Activated gamma-delta T cell treated with Interleukin-2 at 50 U/mL for 16 hours (primary cell): Measurements from ENCODE around the gene SLC39A8.

Experiments used
- DNase-seq: peaks from one replicate; pipeline ENCODE4 v3.0.0-alpha.2; 2020

Gene SLC39A8

DNA sequence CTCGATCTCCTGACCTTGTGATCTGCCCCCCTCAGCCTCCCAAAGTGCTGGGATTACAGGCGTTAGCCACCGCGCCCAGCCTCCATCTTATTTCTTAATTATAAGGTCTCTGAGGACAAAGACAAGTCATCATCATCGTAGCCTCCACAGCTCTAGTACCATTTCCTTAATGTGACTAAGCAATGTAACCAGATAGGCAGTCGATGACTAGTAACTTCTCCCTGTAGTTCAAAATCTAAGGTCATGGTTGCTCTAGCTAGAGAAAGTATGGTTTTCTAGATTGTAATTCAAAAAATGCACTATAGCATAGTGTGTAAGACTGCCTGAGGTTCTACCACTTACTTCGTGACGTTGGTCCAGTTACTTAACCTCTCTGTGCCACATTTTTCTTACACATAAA is 6.9 kb downstream of the SLC39A8 start:
- no peak for DNase-seq

GRCh38 chr4:102335616-102336015 is 9.7 kb downstream of the SLC39A8 start:
- DNase-seq: no peak

- DNase-seq: no peak
Observed at GRCh38 chr4:102334624-102335023, 10.7 kb downstream of the SLC39A8 start.

DNA sequence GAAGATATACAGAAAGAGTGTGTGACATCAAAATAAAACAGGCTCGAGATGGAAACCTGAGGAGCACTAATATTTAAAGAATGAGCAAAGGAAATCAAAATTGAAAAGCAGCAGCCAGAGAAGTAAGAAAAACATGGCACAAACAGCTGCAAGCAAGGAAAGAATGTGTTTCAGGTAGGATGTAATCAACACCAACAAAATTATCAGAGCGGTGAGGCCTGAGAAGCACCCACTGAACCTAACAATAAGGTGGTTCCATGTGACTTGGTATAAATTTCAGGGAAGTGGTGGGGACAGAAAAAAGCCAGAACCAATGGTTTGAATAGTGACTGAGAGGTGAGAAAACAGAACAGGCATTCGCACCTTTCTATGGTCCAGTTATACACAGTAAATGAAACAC is 11.5 kb downstream of the SLC39A8 start:
- no peak for DNase-seq

- no peak for DNase-seq
Observed at GRCh38 chr4:102328045-102328444, 17.2 kb downstream of the SLC39A8 start.

- DNase-seq: no peak
Observed at GRCh38 chr4:102326951-102327350, 18.3 kb downstream of the SLC39A8 start.

DNA sequence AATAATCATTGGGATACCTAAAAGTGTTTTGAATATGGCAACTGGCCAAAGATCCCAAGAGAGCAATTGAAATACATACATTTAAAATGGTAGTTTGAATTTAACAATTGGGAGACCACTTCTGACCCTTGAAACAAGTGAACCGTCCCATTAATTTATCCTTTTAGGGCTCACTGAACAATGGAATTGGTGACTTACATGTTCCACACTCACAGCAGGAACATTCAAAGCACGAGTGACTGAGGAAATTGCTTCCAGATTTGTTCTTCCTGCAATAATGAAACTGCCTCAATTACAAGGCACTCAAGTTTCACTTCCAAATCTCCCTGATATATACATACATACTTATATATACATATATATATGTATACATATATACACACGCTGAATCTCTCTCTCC is 20.6 kb downstream of the SLC39A8 start:
- DNase-seq: no peak

GRCh38 chr4:102322736-102323135 is 22.5 kb downstream of the SLC39A8 start:
- DNase-seq: no peak

GRCh38 chr4:102321260-102321995 is 23.9 kb downstream of the SLC39A8 start:
- DNase-seq: no peak

DNA sequence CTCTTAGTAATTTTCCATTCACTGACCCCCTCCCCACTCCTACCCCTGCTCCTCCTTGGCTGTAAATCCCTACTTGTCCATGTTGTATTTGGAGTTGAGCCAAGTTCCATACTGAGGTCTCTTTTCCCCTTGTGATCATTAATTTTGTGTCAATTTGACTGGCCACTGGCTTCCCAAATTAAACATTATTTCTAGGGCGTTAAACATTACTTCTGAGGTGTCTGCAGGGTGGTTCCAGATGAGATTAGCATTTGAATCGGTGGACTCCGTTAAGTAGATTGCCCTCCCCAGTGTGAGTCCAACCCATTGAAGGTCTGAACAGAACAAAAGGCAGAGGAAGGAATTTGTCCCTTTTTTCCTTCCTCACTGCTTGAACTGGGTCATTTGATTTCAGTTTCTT is 25.7 kb downstream of the SLC39A8 start:
- DNase-seq: no peak

DNA sequence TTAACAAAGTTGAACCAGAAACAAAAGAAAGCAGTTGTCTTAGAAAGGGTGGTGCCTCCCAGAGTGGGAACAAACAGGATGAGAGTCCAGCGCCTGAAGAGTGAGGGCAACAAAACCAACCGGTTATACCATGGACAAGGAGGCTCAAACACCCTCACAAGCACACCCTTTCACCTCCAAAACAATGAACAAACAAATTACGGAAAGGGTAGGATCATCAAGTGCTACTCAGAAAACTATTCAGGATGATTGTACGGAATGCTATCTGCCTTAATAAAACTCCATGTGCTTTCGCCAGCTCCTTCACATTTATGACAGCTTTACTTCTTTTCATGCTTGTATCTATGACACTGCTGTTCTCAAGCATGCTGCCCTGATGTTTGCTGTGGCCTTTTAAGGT is 26.8 kb downstream of the SLC39A8 start:
- no peak for DNase-seq

DNA sequence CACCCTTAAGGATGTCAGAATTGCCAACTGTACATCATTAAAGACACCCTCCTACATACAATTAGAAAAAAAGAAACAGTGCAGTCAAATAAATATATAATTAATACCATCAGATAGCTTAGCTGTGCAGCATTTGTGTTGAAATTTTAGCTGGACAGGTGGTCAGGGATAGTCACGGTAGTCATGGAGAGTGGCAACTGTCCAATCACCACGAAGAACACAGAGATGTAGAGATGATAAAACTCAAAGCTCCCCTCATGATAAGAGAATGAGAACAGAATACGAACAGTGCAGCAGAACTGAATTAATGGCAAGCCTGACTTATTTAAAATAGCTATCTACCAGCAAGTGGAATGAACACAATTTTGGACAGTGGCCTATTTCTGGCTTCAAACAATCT is 27.2 kb downstream of the SLC39A8 start:
- DNase-seq: no peak

DNA sequence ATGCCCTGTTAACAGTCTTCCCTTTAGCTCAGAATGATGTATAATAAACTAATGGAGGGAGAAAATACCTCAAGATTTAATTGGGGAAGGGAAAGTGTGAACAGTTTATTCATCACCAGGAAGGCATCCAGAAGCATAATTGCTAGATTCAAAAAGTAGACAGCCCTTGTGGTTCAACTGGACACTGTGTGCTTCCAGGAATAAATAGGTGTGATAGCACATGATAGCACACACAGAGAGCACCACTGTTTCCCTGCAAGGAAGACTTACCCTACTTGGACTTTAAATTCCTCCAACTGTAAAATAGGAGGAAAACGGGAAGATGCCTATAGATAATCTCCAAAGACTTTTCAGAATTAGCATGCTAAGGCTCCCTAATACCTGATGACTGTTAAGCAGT is 27.8 kb downstream of the SLC39A8 start:
- DNase-seq: no peak

- no peak for DNase-seq
Observed at GRCh38 chr4:102316585-102316984, 28.7 kb downstream of the SLC39A8 start.

DNA sequence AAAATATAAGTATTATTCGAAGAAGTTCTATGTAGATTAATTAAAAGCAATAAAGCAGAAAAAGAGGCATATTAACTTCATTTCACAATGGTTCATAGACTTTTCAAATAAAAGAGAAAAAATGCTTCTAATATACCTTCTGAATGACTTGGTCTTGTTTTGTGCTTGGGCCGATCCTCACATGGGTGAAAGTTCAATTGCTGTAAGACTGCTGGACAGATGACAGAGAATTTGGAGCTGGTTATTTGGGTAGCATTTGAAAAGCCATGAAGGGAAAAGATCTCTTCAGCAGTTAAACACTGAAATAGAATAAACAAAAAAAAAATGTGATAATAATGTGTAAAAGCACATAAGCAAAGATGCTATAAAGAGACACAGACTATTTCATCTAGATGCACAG is 29.8 kb downstream of the SLC39A8 start:
- DNase-seq: no peak

DNA sequence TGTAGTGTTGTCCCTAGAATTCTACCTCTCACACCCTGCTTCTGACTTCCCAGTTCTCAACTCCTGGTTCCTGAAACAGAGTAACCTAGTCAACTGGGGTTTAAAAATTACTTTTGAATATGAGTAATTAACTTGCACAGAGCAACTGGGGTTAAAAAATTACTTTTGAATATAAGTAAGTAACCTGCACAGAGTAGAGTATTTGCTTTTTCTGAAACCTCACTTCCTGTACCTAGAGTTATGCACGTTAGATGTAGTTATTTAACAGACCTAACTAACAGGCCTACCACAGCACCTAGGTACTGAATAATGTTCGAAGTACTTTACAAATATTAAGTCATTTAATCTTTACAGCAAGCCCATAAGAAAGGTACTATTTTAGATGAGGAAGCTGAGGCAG is 32.9 kb downstream of the SLC39A8 start:
- DNase-seq: no peak

DNA sequence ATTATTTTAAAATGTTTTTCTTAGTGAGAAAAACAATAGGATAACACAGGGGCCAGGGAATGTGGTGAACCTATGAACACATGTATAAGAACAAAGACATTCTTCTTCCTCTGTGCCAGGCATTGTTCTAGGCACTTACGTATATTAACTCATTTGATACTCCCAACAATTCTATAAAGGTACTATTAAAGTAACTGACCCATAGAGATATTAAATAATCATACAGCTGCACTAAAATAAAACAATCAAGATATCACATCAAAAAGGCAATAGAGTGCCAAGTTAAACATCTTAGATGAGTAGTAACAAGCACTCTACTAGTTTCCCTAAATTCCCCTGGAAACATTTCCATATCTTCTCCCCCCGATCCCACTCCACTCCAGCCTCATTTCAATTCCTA is 33.4 kb downstream of the SLC39A8 start:
- no peak for DNase-seq

DNA sequence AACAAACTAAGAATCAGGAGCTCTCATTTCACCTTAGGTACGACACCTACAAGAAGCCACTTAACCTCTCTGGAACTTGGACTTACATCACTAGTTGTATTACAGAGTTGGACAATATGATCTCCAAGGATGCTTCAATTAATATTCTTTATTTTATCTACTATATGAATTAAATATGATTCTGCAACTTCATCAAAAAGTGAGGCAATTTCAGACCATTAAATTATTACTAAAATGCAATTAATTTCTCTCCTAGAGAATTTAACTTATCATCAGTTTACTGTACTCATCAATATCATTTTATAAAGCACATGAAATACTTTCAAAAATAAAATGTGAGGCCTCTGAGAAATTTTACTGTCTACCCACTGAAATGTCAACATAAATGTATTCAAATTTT is 33.9 kb downstream of the SLC39A8 start:
- no peak for DNase-seq

DNA sequence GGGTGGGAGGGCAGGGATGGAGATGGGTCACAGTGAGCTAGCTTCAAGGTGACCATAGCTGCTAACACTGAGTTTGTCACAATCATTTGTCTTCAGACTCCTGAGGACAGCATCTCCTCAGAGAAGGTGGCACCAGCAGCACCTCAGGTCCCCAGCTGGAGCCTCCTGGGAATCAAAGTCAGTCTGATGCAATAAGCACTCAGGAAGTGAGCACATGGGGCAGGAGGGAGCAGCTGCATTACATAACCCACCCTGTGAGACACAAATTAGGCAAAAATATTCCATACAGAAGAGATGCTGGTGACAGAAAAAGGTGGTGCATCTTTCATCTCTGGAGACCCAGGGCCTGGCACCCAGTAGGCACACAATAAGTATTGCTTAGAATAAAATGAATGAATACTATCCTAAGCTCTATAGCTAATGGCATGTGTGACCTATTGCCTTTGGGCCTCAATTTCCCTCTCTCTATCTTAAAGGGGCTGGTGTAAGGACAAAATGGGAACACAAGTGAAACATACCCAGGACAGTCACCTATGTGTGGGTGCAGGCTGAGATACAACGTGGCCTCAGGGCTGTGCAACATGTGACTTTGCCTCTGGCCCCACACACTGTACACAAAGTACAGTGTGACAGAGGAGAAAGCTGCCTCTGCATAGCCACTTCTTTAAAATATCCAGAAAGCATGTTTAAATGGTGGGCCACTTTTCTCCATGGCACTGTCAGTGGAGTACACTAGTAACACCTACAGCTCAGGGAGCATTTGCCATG is 37.1 kb downstream of the SLC39A8 start:
- no peak for DNase-seq

DNA sequence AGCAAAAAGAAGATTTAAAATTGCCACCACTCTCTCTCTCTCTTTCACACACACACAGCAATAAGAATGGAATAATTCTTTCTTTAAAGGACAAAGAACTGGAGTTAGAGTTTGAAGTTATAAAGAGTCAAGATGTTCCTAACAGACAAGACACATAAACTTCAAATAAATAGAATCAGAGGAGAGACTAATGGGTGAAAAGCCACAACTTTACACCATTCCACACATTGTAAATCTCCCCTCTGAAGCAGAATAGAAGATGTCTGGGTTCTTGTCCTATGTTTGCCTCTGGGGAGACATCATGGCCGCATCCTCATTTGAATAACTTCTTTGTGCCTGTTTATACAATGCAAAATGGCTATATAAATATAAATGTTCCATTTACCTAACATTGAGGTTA is 39.6 kb downstream of the SLC39A8 start:
- no peak for DNase-seq

DNA sequence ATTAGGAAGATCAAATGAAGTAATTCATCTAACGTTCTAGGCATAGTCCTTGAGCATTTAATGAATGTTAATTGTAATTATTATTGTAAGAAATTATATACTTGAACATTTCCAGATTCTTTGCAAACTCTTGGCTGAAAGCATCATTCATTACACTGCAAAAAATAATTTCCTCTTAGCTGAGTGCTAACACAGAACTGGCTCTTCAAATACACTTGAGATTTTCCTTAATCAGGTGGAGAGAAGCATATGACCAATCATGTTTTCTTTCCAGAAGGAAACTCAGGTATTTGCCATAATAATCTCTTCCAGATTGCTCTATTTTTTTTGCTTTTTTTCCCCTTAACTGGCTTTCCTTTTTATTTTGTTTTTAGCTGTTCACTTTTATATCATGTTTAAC is 42.5 kb downstream of the SLC39A8 start:
- DNase-seq: no peak

DNA sequence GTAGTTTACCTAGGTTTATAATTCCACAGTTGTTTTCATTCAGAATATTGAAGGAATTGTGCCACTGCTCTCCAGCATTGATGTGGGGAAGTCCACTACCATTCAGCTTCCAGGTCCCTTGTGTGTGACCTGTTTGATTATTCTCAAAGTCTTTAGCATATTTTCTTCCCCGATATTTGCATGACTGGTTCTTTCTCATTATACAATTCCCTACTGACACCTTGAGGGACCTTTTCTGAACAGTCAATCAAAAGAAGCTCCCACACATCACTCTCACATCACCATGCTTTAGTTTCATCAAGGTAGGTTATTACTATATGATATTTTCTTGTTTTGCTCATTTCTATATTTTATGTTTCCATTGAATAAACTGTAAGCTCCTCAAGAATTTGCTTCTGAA is 44.1 kb downstream of the SLC39A8 start:
- no peak for DNase-seq

DNA sequence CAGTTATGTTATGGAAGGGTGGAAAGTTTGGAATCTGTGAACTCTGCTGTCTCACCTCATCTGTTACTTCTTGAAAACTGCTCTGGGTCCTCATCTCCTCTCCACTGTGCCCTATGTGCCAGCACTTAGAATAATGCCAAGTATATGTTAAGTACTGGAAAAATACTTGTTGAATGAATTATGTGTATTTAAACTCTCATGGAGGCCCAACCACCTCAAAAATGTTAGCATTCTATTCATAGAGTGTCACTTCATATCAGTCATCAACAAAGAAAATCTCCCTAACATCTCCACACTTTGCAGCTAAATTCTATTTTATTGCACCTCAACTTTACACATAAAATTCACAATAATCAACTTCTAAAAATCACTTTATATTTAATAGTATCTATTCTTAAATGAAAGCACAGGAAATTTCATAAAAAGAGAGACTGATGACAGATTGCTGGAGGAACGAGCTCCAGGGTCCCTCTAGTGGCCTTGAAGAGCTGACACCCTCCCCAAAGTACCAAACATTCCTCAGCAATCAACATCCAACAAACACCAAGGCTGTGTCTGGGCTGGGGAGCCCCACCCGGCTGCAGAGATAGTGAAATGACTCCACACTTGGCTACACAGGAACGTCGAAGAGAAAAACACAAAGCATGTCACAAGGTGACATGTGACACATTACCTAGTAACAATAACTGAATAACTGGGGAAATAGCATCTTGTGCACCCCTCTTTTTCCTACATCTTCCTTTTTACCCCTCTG is 45.8 kb downstream of the SLC39A8 start:
- peak; percentile 5 for DNase-seq

DNA sequence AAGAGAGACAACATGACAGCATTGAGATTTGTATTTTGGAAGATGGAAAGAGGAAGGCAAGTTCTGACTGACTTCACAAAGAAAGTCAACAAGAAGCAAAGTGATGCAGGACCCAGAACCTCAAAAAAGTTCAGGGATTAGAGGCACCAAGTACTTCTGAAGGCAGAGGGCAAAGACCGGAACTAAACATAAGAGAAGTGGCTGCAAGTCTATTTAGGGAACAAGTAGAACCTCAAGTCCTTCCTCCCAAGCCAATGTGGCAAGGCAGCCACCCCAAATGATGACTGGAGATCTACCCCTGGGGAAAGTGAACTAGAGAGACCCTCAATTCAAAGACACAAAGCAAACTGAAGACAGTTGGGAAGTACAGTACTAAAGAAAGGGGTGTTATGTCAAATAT is 46.6 kb downstream of the SLC39A8 start:
- DNase-seq: no peak
